ENCODE measurements around the gene PDLIM5. TPM values are rescaled to one million over a fixed set of nuclear protein-coding genes. Genes with fewer than 3 reads are reported as not detected.

Gene PDLIM5
- total and polyA plus RNA-seq, 5 donors from 2014 or later, result 36.5 to 64.5 (median 45.3) TPM

GRCh38 chr4:94446386-94446785, 5.4 kb upstream of the PDLIM5 start:
- H3K36me3 Mint-ChIP-seq, result no peaks in the 10 kb centered on the region
- no peaks in the 10 kb centered on the region for H3K9me3 ChIP-seq (ENCODE audit: control insufficient read depth in 2 of 2, low read length in 2 of 2)

DNA sequence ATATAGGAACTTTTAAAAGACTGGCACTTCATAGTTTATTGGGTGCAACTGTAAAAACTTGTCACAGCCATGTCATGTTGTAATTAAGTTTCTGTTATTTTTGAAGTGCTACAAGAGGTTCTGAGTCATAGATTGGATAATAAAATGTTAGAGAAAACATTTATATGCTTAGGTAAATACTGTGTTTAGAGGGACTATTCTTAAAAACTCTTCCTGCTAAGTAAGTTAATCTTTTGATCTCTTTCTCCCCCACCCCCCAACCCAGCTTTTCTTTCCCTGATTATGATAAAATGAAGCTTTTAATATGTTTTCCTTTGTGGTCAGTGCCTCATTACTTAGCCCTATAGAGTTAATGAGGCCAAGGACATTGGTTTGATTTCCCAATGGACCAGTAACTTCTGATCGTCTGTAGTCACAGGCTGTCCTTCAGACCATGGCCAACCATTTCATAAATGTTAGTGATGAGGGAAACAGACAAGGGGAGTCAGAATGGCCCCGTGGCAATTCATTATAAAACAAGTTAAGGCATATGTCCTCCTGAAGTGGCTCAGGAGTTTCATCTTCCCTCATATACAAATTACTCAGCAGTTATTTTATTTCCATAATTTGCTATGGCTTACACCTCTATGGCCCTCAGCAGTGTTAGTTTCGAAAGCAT, 3.9 kb upstream of the PDLIM5 start:
- Mint-ChIP-seq H3K27me3 (peaks cover 31% of the 10 kb centered on the region), H3K4me1 (peaks cover 4 to 13% (median 12%) of the 10 kb centered on the region in 4 donors), H3K27ac (no peak overlapping the region), H3K36me3 (no peaks in the 10 kb centered on the region), H3K9me3 (no peaks in the 10 kb centered on the region), H3K4me3 (peak overlapping the region in 1 of 4 donors; percentile 38)
- H3K9me3 ChIP-seq (ENCODE audit: control insufficient read depth in 2 of 2, low read length in 2 of 2), result no peaks in the 10 kb centered on the region
- no peak overlapping the region for H3K4me3 ChIP-seq (ENCODE audit: low read depth, low read length)
- no peaks in the 10 kb centered on the region for H3K36me3 ChIP-seq (ENCODE audit: control insufficient read depth, insufficient read depth, low read length)
- DNase-seq (no peak), ATAC-seq (ENCODE audit: low read depth in 2 of 2) (no peak)
- no peak overlapping the region for H3K27ac ChIP-seq (ENCODE audit: insufficient read depth, low read length, poor library complexity, severe bottlenecking)
- H3K4me1 ChIP-seq (ENCODE audit: control insufficient read depth, insufficient read depth, low read length, poor library complexity, severe bottlenecking), result peaks cover 15% of the 10 kb centered on the region
- H3K27me3 ChIP-seq (ENCODE audit: control insufficient read depth, insufficient read depth, low read length), result peaks cover 17% of the 10 kb centered on the region

More at GRCh38 chr4:94446386-94446785, 5.4 kb upstream of the PDLIM5 start:
- Mint-ChIP-seq H3K4me1 (peaks cover 3 to 6% (median 5%) of the 10 kb centered on the region in 4 donors), H3K4me3 (no peak overlapping the region), H3K9me3 (no peaks in the 10 kb centered on the region), H3K27ac (no peak overlapping the region), H3K27me3 (peaks cover 41% of the 10 kb centered on the region)
- Histone ChIP-seq H3K27ac (ENCODE audit: insufficient read depth, low read length, poor library complexity, severe bottlenecking) (no peak overlapping the region), H3K4me1 (ENCODE audit: control insufficient read depth, insufficient read depth, low read length, poor library complexity, severe bottlenecking) (peaks cover 8% of the 10 kb centered on the region), H3K36me3 (ENCODE audit: control insufficient read depth, insufficient read depth, low read length) (no peaks in the 10 kb centered on the region), H3K27me3 (ENCODE audit: control insufficient read depth, insufficient read depth, low read length) (peaks cover 17% of the 10 kb centered on the region), H3K4me3 (ENCODE audit: low read depth, low read length) (no peak overlapping the region)
- DNase-seq (no peak), ATAC-seq (ENCODE audit: low read depth in 2 of 2) (no peak)

DNA sequence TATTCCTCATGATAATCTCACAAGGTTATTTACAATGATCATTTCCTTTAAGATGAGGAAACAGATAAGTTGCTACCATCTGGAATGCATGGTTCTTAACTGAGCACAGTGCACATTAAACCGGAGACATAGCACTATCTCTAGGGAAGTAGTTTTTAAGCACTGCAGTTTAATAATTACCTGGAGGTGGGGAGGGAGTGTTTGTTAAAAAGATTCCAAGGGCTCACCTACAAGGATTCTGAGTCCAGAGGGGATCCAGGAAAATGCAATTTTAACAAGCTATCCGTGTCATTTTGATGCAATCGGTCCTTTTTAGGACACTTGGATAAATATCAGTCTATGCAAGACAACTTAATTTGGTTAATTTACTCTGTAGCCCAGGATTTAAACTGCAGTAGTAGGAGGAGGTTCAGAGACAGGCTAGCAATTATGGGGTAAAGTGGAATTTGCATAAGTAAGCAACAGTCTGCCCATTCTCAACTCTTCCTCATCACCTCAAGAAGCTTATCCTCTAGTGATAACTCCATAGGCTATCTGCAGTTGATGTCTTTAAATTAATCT, 2.8 kb upstream of the PDLIM5 start:
- Histone ChIP-seq H3K27me3 (ENCODE audit: control insufficient read depth, insufficient read depth, low read length) (peaks cover 17% of the 10 kb centered on the region), H3K9me3 (ENCODE audit: control insufficient read depth in 2 of 2, low read length in 2 of 2) (no peaks in the 10 kb centered on the region), H3K4me3 (ENCODE audit: low read depth, low read length) (no peak overlapping the region), H3K27ac (ENCODE audit: insufficient read depth, low read length, poor library complexity, severe bottlenecking) (no peak overlapping the region), H3K36me3 (ENCODE audit: control insufficient read depth, insufficient read depth, low read length) (no peaks in the 10 kb centered on the region), H3K4me1 (ENCODE audit: control insufficient read depth, insufficient read depth, low read length, poor library complexity, severe bottlenecking) (peaks cover 22% of the 10 kb centered on the region)
- Mint-ChIP-seq H3K9me3 (no peaks in the 10 kb centered on the region), H3K27ac (no peak overlapping the region), H3K27me3 (peaks cover 26% of the 10 kb centered on the region), H3K4me3 (peak overlapping the region in 2 of 4 donors; percentile 38 to 55), H3K36me3 (no peaks in the 10 kb centered on the region), H3K4me1 (peaks cover 13 to 23% (median 20%) of the 10 kb centered on the region in 4 donors)
- DNase-seq, result no peak
- no peak for ATAC-seq (ENCODE audit: low read depth in 2 of 2)

GRCh38 chr4:94451051-94451694, 569 bp upstream of the PDLIM5 start:
- Mint-ChIP-seq H3K36me3 (peaks cover 4% of the 10 kb centered on the region), H3K27ac (peak overlapping the region; percentile 57 to 85 (median 71)), H3K27me3 (peaks cover 26% of the 10 kb centered on the region), H3K4me1 (peaks cover 27 to 36% (median 30%) of the 10 kb centered on the region in 4 donors), H3K9me3 (no peaks in the 10 kb centered on the region), H3K4me3 (peak overlapping the region; percentile 86 to 96 (median 92))
- ATAC-seq (ENCODE audit: low read depth in 2 of 2), result no peak
- Histone ChIP-seq H3K27ac (ENCODE audit: insufficient read depth, low read length, poor library complexity, severe bottlenecking) (no peak overlapping the region), H3K27me3 (ENCODE audit: control insufficient read depth, insufficient read depth, low read length) (peaks cover 17% of the 10 kb centered on the region), H3K4me1 (ENCODE audit: control insufficient read depth, insufficient read depth, low read length, poor library complexity, severe bottlenecking) (peaks cover 22% of the 10 kb centered on the region), H3K4me3 (ENCODE audit: low read depth, low read length) (peak overlapping the region; percentile 85), H3K36me3 (ENCODE audit: control insufficient read depth, insufficient read depth, low read length) (no peaks in the 10 kb centered on the region), H3K9me3 (ENCODE audit: control insufficient read depth in 2 of 2, low read length in 2 of 2) (no peaks in the 10 kb centered on the region)
- peak in 1 of 3 donors; percentile 10 for DNase-seq

DNA sequence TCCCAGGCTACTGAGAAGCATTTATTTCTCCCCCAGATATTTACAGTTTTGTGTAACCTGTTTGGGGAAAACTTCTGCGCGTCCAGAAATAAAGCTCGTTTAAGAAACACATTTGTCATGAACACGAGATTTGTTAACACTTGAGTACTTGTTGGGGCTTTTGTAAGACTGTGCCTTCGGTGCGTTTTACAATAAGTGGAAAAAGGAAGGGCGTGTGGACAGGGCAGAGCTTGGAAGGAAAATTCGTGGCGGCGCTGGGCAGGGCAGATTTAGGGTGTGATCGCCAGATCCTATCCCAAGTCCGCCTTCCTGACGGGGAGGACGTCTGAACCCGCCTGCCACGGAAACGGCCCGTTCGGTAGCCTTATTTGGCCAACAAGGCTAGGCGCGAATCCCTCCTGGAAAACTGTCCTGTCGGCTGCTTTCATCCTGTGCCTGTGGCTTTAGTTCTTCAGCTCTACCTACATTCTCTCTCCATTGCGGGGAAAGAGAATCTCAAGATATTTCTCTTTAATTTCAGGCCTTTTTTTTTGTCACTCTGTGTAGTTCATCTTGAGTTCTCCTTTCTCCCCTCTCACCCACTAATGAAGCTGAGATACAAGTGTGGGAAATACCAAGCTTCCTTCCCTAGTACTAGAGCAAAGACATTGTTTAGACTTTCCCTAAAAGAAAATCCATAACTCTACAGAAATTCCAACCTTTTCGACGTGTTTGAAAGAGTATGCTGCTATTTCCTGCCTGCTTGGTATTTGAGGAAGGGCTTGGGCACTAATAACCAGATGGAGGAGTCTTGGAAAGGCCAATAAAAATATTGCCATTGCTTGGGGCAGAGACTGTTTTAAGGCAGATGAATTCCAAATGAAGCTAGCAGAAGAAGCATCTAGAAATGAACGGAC, 982 bp downstream of the PDLIM5 start:
- peak overlapping the region; percentile 60 to 85 (median 66) for H3K27ac Mint-ChIP-seq
- peak overlapping the region; percentile 83 to 90 (median 87) for H3K4me3 Mint-ChIP-seq
- ATAC-seq (ENCODE audit: low read depth in 2 of 2), result no peak
- no peaks in the 10 kb centered on the region for H3K9me3 Mint-ChIP-seq
- Histone ChIP-seq H3K4me1 (ENCODE audit: control insufficient read depth, insufficient read depth, low read length, poor library complexity, severe bottlenecking) (peaks cover 25% of the 10 kb centered on the region), H3K27me3 (ENCODE audit: control insufficient read depth, insufficient read depth, low read length) (peaks cover 13% of the 10 kb centered on the region), H3K36me3 (ENCODE audit: control insufficient read depth, insufficient read depth, low read length) (no peaks in the 10 kb centered on the region), H3K27ac (ENCODE audit: insufficient read depth, low read length, poor library complexity, severe bottlenecking) (peak overlapping the region; percentile 2), H3K4me3 (ENCODE audit: low read depth, low read length) (peak overlapping the region; percentile 88), H3K9me3 (ENCODE audit: control insufficient read depth in 2 of 2, low read length in 2 of 2) (no peaks in the 10 kb centered on the region)
- DNase-seq, result peak in 1 of 3 donors; percentile 41
- peaks cover 30 to 39% (median 33%) of the 10 kb centered on the region in 4 donors for H3K4me1 Mint-ChIP-seq
- H3K36me3 Mint-ChIP-seq, result peaks cover 6% of the 10 kb centered on the region
- peaks cover 22% of the 10 kb centered on the region for H3K27me3 Mint-ChIP-seq

DNA sequence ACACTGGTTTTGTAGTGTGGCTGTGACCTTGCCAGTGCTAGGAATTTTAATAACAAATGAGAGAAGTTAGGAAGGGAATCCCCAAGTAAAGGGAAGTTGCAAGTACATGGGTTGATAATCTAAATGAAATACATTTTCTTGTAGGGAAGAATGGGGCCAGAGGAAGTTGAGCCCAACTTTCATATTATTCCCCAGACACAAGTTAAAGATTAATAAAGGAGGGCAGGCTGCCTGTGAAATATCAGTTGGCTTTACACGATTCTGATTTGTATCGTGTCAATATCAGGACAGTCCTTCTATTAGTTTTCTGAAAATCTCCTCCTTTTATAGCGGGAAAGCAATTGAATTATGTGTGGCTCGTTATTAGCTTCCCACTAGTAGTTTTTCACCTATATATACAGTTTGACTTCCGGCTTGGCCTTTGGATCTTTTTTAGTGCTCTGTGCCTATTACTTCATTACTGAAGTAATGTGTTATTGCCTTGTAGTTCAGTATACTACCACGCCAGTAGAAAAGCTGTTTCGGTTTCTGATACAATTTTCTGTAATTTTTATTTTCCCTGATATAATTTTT, 1.7 kb downstream of the PDLIM5 start:
- Mint-ChIP-seq H3K27ac (no peak overlapping the region), H3K9me3 (no peaks in the 10 kb centered on the region), H3K36me3 (peaks cover 6% of the 10 kb centered on the region), H3K4me3 (peak overlapping the region; percentile 83 to 90 (median 87)), H3K27me3 (peaks cover 15% of the 10 kb centered on the region), H3K4me1 (peaks cover 32 to 39% (median 37%) of the 10 kb centered on the region in 4 donors)
- no peak for DNase-seq
- Histone ChIP-seq H3K27ac (ENCODE audit: insufficient read depth, low read length, poor library complexity, severe bottlenecking) (no peak overlapping the region), H3K4me3 (ENCODE audit: low read depth, low read length) (peak overlapping the region; percentile 88), H3K9me3 (ENCODE audit: control insufficient read depth in 2 of 2, low read length in 2 of 2) (no peaks in the 10 kb centered on the region), H3K4me1 (ENCODE audit: control insufficient read depth, insufficient read depth, low read length, poor library complexity, severe bottlenecking) (peaks cover 26% of the 10 kb centered on the region), H3K27me3 (ENCODE audit: control insufficient read depth, insufficient read depth, low read length) (peaks cover 10% of the 10 kb centered on the region), H3K36me3 (ENCODE audit: control insufficient read depth, insufficient read depth, low read length) (no peaks in the 10 kb centered on the region)
- no peak for ATAC-seq (ENCODE audit: low read depth in 2 of 2)

GRCh38 chr4:94454405-94454804, 2.7 kb downstream of the PDLIM5 start:
- no peaks in the 10 kb centered on the region for H3K9me3 ChIP-seq (ENCODE audit: control insufficient read depth in 2 of 2, low read length in 2 of 2)
- peaks cover 26% of the 10 kb centered on the region for H3K4me1 ChIP-seq (ENCODE audit: control insufficient read depth, insufficient read depth, low read length, poor library complexity, severe bottlenecking)
- ATAC-seq (ENCODE audit: low read depth in 2 of 2), result no peak
- Mint-ChIP-seq H3K36me3 (peaks cover 6% of the 10 kb centered on the region), H3K4me1 (peaks cover 36 to 47% (median 43%) of the 10 kb centered on the region in 4 donors), H3K27ac (no peak overlapping the region), H3K4me3 (peak overlapping the region in 2 of 4 donors; percentile 11 to 28), H3K9me3 (no peaks in the 10 kb centered on the region), H3K27me3 (peaks cover 5% of the 10 kb centered on the region)
- no peak for DNase-seq
- no peaks in the 10 kb centered on the region for H3K36me3 ChIP-seq (ENCODE audit: control insufficient read depth, insufficient read depth, low read length)
- H3K27ac ChIP-seq (ENCODE audit: insufficient read depth, low read length, poor library complexity, severe bottlenecking), result no peak overlapping the region
- peaks cover 3% of the 10 kb centered on the region for H3K27me3 ChIP-seq (ENCODE audit: control insufficient read depth, insufficient read depth, low read length)
- no peak overlapping the region for H3K4me3 ChIP-seq (ENCODE audit: low read depth, low read length)
